ENCODE results near the gene NDUFS7. TPM values are rescaled to one million over a fixed set of nuclear protein-coding genes. Genes with fewer than 3 reads are reported as not detected.

NDUFS7 gene
- polyA plus RNA-seq, 2 of the 4 experiments (the other 2 are of a cell fraction): 19.3 to 68.9 TPM

- peaks cover 9% of the 10 kb centered on the region; the same call in 2 of the 3 replicates for H3K4me1 ChIP-seq
- DNase-seq (ENCODE audit: low read depth in 1 of 2, low spot score in 1 of 2) (no peak), ATAC-seq (no peak), FAIRE-seq (no peak)
- TF ChIP-seq POLR2A (IDR thresholded peaks at IDR 0.05; ENCODE audit: low read length) (no peak), MAZ (IDR thresholded peaks at IDR 0.05; ENCODE audit: borderline replicate concordance, low read depth, low read length) (no peak), MAFK (IDR thresholded peaks at IDR 0.05; ENCODE audit: partially characterized antibody) (no peak), CHD2 (IDR thresholded peaks at IDR 0.05; ENCODE audit: low read length, partially characterized antibody) (no peak), SREBF2 (IDR thresholded peaks at IDR 0.05) (no peak), EP300 (IDR thresholded peaks at IDR 0.05) (no peak), MYC (IDR thresholded peaks at IDR 0.05; ENCODE audit: borderline replicate concordance, low read length) (no peak), TP53 (CRISPR knock-in tag; IDR thresholded peaks at IDR 0.05) (no peak), BCL3 (IDR thresholded peaks at IDR 0.05) (no peak), EHMT2 (IDR thresholded peaks at IDR 0.05; ENCODE audit: low read depth) (no peak)
- H3K27ac ChIP-seq: no peak overlapping the region
- ChIA-PET POLR2A (no interaction called here), CTCF (interaction anchor here (0.6 to 1.8 kb wide), 4 partner anchors 48 to 85 kb away, joined by 3 to 7 read pairs (median 4); no protein-coding TSS in a partner anchor)
- no peak overlapping the region for H3K4me2 ChIP-seq
- WGBS (ENCODE audit: missing lambda C conversion rate): 87% methylated on average over 15 of the region's 15 CpGs
- no peak overlapping the region for H3K4me3 ChIP-seq
- no peaks in the 10 kb centered on the region for H3K9me3 ChIP-seq
Observed at GRCh38 chr19:1364070-1364704, 19.5 kb upstream of the NDUFS7 start.

- no peak overlapping the region for H3K4me2 ChIP-seq
- TF ChIP-seq CEBPB (IDR thresholded peaks at IDR 0.05) (no peak), EP300 (IDR thresholded peaks at IDR 0.05) (no peak)
- peaks cover 9% of the 10 kb centered on the region; the same call in 2 of the 3 replicates for H3K4me1 ChIP-seq
- H3K9me3 ChIP-seq: no peaks in the 10 kb centered on the region
- DNase-seq (ENCODE audit: low read depth in 1 of 2, low spot score in 1 of 2): no peak
- POLR2A ChIA-PET: no interaction called here
- ATAC-seq: no peak
- no peak overlapping the region for H3K27ac ChIP-seq
- no peak for FAIRE-seq
- no peak overlapping the region for H3K4me3 ChIP-seq
- 90% methylated on average over 37 of the region's 37 CpGs for WGBS (ENCODE audit: missing lambda C conversion rate)
- CTCF ChIA-PET: interaction anchor here (0.9 to 1.8 kb wide), 3 partner anchors 50 to 85 kb away, joined by 3 to 5 read pairs (median 4); no protein-coding TSS in a partner anchor
Observed at GRCh38 chr19:1365319-1366269, 18.1 kb upstream of the NDUFS7 start.

DNA sequence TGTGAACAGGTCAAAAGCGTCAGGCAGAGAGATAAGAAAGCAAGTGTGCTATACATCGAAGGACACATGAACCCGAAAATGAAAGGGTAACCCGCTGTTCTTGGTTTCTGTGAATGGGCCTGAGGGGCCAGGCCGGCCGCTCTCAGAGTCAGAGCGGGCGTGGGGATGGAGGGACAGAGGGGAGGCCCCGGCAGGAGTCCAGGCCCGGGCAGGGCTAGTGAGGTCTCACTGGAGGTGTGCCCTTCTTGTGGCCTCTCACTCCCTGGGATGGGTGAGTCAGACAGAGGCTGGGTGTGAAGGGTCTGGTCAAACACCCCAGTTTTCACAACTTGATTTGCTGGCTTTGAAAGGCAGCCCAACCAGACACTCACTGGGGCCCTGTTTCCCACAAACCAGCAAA, 17.4 kb upstream of the NDUFS7 start:
- no peak for FAIRE-seq
- ChIA-PET CTCF (interaction anchor here (1.3 to 1.8 kb wide), 2 partner anchors 7 to 86 kb away, joined by 4 read pairs; no protein-coding TSS in a partner anchor), POLR2A (no interaction called here)
- H3K27ac ChIP-seq: no peak overlapping the region
- no peak for ATAC-seq
- 89% methylated on average over 8 of the region's 10 CpGs for WGBS (ENCODE audit: missing lambda C conversion rate)
- TF ChIP-seq MAX (IDR thresholded peaks at IDR 0.05) (no peak), FOSL2 (IDR thresholded peaks at IDR 0.05) (no peak), FOSL2 (CRISPR knock-in tag; IDR thresholded peaks at IDR 0.05) (no peak), FOXS1 (CRISPR knock-in tag; IDR thresholded peaks at IDR 0.05) (no peak)
- TF ChIP-seq, protein P1, sequence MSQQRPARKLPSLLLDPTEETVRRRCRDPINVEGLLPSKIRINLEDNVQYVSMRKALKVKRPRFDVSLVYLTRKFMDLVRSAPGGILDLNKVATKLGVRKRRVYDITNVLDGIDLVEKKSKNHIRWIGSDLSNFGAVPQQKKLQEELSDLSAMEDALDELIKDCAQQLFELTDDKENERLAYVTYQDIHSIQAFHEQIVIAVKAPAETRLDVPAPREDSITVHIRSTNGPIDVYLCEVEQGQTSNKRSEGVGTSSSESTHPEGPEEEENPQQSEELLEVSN (IDR thresholded peaks at IDR 0.05; ENCODE audit: borderline replicate concordance, low read depth): no peak
- no peak overlapping the region for H3K4me3 ChIP-seq
- no peaks in the 10 kb centered on the region for H3K9me3 ChIP-seq
- no peak for DNase-seq (ENCODE audit: low read depth in 1 of 2, low spot score in 1 of 2)
- peaks cover 9% of the 10 kb centered on the region; the same call in 2 of the 3 replicates for H3K4me1 ChIP-seq
- H3K4me2 ChIP-seq: no peak overlapping the region

Measured in A549 (cell line).